ENCODE results near the gene KIR3DL3.
"Not testable (repeated sequence)": the region's sequence is repeated elsewhere in the genome, so short reads cannot be mapped to it uniquely, and the experiment has no call there.

DNA sequence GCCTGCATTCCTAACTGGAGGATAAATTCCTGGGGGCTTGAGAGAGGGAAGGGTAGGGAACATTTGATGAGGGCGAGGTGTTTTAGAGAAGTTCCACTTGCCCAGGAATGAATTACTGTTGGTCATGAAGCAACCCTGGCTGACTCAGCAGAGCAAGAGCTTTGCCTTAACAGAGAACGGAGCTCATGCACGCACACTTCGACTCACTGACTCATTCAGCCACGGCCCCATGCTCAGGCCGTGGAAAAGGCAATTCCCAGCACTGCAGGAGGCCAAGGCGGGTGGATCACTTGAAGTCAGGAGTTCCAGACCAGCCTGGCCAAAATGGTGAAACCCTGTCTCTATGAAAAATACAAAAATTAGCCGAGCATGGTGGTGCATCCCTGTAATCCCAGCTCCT is 40.0 kb downstream of the KIR3DL3 start:
- TF ChIP-seq, protein P1, sequence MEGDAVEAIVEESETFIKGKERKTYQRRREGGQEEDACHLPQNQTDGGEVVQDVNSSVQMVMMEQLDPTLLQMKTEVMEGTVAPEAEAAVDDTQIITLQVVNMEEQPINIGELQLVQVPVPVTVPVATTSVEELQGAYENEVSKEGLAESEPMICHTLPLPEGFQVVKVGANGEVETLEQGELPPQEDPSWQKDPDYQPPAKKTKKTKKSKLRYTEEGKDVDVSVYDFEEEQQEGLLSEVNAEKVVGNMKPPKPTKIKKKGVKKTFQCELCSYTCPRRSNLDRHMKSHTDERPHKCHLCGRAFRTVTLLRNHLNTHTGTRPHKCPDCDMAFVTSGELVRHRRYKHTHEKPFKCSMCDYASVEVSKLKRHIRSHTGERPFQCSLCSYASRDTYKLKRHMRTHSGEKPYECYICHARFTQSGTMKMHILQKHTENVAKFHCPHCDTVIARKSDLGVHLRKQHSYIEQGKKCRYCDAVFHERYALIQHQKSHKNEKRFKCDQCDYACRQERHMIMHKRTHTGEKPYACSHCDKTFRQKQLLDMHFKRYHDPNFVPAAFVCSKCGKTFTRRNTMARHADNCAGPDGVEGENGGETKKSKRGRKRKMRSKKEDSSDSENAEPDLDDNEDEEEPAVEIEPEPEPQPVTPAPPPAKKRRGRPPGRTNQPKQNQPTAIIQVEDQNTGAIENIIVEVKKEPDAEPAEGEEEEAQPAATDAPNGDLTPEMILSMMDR (optimal IDR thresholded peaks at IDR 0.05 in 1 of 3, IDR thresholded peaks at IDR 0.05 in 1 of 3, conservative IDR thresholded peaks at IDR 0.05 in 1 of 3; ENCODE audit: extremely low read depth in 1 of 3, insufficient read depth in 2 of 3, low read length in 3 of 3) = not testable (repeated sequence)
- not testable (repeated sequence) for TF ChIP-seq EZH2 (IDR thresholded peaks at IDR 0.05; ENCODE audit: low read length)
